22Rv1 (cell line): Measurements from ENCODE around the gene DCHS1.

Experiments used
- ZFX ChIP-seq: fragments of 450-650 bp; IDR thresholded peaks from 2 replicates; pipeline ENCODE4 v1.6.1; 2017; ENCODE audit warnings: antibody characterized with exemption, borderline replicate concordance
- TF ChIP-seq, protein P1 (sequence below): fragments of 450-650 bp; IDR thresholded peaks from 2 replicates; pipeline ENCODE4 v1.5.1; 2017; ENCODE audit warnings: mild to moderate bottlenecking

- TF ChIP-seq, protein P1, sequence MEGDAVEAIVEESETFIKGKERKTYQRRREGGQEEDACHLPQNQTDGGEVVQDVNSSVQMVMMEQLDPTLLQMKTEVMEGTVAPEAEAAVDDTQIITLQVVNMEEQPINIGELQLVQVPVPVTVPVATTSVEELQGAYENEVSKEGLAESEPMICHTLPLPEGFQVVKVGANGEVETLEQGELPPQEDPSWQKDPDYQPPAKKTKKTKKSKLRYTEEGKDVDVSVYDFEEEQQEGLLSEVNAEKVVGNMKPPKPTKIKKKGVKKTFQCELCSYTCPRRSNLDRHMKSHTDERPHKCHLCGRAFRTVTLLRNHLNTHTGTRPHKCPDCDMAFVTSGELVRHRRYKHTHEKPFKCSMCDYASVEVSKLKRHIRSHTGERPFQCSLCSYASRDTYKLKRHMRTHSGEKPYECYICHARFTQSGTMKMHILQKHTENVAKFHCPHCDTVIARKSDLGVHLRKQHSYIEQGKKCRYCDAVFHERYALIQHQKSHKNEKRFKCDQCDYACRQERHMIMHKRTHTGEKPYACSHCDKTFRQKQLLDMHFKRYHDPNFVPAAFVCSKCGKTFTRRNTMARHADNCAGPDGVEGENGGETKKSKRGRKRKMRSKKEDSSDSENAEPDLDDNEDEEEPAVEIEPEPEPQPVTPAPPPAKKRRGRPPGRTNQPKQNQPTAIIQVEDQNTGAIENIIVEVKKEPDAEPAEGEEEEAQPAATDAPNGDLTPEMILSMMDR, result no peak
- no peak for TF ChIP-seq ZFX
Measured at GRCh38 chr11:6586434-6587359, 68.9 kb downstream of the DCHS1 start.
